Lower lobe of right lung (tissue), 2 donors: Measurements from ENCODE around the gene IREB2. TPM values are rescaled to one million over a fixed set of nuclear protein-coding genes. Genes with fewer than 3 reads are reported as not detected.

Experiments
- ATAC-seq, 2 donors: fragments of 200-7000 bp; cut with Tn5 transposase; one replicate each; pipeline ENCODE4 v1.9.1; 2020 to 2022; ENCODE audit warnings: mild to moderate bottlenecking in 2 of 2, moderate library complexity in 2 of 2
- DNase-seq: peaks from one replicate; pipeline ENCODE4 v3.0.0-alpha.2; 2020
- H3K27ac ChIP-seq: fragments of 200-600 bp; one replicate; pipeline ENCODE4 v1.8.0; 2022
- H3K27me3 ChIP-seq: fragments of 200-600 bp; one replicate; pipeline ENCODE4 v1.8.0; 2022; ENCODE audit warnings: low read depth
- H3K36me3 ChIP-seq: fragments of 200-600 bp; one replicate; pipeline ENCODE4 v1.8.0; 2022; ENCODE audit warnings: mild to moderate bottlenecking
- H3K4me1 ChIP-seq: fragments of 200-600 bp; one replicate; pipeline ENCODE4 v1.8.0; 2022
- H3K4me3 ChIP-seq: fragments of 200-600 bp; one replicate; pipeline ENCODE4 v1.8.0; 2022; ENCODE audit warnings: mild to moderate bottlenecking
- H3K9me3 ChIP-seq: fragments of 200-600 bp; one replicate; pipeline ENCODE4 v1.8.0; 2022
- intact Hi-C: fragments of 100-400 bp; cut with DNase I; formaldehyde crosslinking; loops from one replicate; pipeline ENCODE4 v1.11.0; 2022
- total RNA-seq: library from RNA; stranded (reverse); fragmentation: NEBNext Ultra II Directional; extraction: Animal tissue kit (Norgen Biotek cat#: 25700); gene quantifications from one replicate; pipeline ENCODE4 v1.2.1, GENCODE V29; 2021
- TF ChIP-seq, protein P1 (sequence below): fragments of 200-600 bp; IDR thresholded peaks from one replicate; pipeline ENCODE4 v1.8.0; 2022; ENCODE audit warnings: antibody characterized with exemption, mild to moderate bottlenecking
- donor health status: DM: no; HTN: yes; CAD: no; lungs with severe emphysema.

The IREB2 gene
- total RNA-seq, 1 donor from 2014 or later, result 56.4 TPM

DNA sequence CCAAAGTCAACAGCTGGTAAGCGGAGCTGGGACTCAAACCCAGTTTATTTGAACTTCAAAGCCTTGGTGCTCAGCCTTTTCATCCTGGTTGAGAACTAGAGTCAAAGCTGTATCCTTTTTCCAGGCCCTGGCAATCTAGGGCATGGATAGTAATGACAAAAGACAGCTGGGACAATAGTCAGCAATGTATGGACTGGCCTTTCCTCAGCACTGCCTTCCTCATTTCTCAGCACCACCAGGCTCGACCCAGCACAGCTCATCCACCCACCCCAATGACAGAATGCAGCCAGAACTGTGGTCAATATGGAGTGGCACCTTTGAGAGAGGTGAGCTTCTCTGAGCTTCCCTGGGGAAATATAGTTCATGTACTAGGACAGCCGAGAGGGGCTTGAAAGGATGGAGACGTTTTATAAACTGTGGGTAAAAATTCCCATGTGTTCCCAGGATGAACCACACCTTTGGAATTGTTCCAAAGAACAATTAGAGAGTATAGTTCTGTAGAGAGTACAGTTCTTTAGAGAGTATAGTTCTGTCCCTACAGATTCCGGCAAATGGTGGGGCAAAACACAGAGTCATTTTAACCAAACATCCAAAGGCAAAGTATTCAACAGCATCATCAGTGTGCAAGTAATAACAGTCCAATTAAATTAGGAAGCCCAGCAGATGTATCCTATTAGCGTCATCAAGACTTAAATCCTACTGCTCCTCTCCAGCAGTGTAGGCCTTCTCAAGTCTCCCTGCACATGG, 30.2 kb upstream of the IREB2 start:
- Histone ChIP-seq H3K36me3 (no peaks in the 10 kb centered on the region), H3K27me3 (peaks cover 9% of the 10 kb centered on the region), H3K4me3 (no peak overlapping the region), H3K27ac (no peak overlapping the region), H3K9me3 (no peaks in the 10 kb centered on the region), H3K4me1 (no peaks in the 10 kb centered on the region)
- intact Hi-C loops, result no loop called here
- ATAC-seq, result no peak
- no peak for DNase-seq
- TF ChIP-seq, protein P1, sequence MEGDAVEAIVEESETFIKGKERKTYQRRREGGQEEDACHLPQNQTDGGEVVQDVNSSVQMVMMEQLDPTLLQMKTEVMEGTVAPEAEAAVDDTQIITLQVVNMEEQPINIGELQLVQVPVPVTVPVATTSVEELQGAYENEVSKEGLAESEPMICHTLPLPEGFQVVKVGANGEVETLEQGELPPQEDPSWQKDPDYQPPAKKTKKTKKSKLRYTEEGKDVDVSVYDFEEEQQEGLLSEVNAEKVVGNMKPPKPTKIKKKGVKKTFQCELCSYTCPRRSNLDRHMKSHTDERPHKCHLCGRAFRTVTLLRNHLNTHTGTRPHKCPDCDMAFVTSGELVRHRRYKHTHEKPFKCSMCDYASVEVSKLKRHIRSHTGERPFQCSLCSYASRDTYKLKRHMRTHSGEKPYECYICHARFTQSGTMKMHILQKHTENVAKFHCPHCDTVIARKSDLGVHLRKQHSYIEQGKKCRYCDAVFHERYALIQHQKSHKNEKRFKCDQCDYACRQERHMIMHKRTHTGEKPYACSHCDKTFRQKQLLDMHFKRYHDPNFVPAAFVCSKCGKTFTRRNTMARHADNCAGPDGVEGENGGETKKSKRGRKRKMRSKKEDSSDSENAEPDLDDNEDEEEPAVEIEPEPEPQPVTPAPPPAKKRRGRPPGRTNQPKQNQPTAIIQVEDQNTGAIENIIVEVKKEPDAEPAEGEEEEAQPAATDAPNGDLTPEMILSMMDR, result no peak

DNA sequence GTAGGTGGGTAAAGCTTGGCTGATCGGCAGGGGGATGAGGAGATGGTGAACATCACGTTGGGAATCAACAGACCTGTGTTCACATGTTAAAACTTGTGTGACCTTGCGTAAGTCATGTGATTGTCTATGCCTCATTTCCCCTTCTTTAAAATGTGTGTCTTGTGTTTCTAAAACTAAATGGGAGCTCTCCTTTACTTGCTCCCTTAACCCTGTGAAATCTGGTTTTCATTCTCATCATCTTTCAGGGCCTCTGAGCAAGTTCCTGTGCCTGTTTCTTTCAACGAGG, 29.7 kb upstream of the IREB2 start:
- intact Hi-C loops, result no loop called here
- DNase-seq, result no peak
- TF ChIP-seq, protein P1, result no peak
- Histone ChIP-seq H3K36me3 (no peaks in the 10 kb centered on the region), H3K9me3 (no peaks in the 10 kb centered on the region), H3K4me1 (no peaks in the 10 kb centered on the region), H3K27me3 (peaks cover 9% of the 10 kb centered on the region), H3K27ac (no peak overlapping the region), H3K4me3 (no peak overlapping the region)
- ATAC-seq, result no peak

DNA sequence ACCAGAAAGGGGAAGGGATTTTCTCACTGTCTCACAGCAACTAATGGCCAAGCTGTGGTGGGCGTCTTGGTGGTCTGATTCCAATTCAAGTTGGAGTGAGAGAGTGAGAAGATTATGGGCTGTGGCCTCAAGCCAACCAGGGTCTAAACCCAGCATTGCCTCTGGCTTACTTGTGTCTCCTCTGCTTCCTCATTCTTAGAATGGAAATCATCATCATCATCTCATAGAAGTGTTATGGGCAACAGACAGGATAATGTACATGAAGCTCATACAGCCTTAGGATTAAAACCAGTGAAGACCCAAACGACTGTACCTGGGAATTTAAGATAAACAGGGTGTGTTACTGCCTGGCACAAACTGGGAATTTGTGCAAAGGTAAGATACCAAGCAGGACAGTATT, 29.1 kb upstream of the IREB2 start:
- DNase-seq (no peak), ATAC-seq (no peak)
- intact Hi-C loops, result no loop called here
- no peak overlapping the region for H3K27ac ChIP-seq
- H3K4me3 ChIP-seq, result no peak overlapping the region
- H3K4me1 ChIP-seq, result no peaks in the 10 kb centered on the region
- TF ChIP-seq, protein P1, result no peak
- H3K36me3 ChIP-seq, result no peaks in the 10 kb centered on the region
- H3K9me3 ChIP-seq, result no peaks in the 10 kb centered on the region
- peaks cover 9% of the 10 kb centered on the region for H3K27me3 ChIP-seq

DNA sequence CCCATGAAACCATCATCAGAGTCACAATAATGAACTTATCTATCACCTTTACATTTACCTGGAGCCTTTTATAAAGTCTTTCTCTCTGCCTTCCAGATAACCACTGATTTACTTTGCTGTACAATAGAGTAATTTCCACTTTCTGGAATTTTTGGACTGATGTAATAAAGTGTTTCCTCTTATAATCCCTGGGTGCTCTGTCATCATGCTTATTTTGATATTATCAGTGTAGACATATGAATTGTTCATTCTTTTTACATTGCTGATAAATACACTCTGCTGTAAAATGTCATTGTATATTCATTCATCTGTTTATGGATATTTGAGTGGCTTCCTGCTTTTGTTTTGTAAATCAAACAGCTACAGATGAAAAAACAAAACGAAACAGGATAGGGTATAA, 27.0 kb upstream of the IREB2 start:
- Histone ChIP-seq H3K4me1 (no peaks in the 10 kb centered on the region), H3K9me3 (no peaks in the 10 kb centered on the region), H3K27me3 (no peaks in the 10 kb centered on the region), H3K27ac (no peak overlapping the region), H3K36me3 (no peaks in the 10 kb centered on the region), H3K4me3 (no peak overlapping the region)
- DNase-seq (no peak), ATAC-seq (no peak)
- intact Hi-C loops, result no loop called here
- TF ChIP-seq, protein P1, result no peak

DNA sequence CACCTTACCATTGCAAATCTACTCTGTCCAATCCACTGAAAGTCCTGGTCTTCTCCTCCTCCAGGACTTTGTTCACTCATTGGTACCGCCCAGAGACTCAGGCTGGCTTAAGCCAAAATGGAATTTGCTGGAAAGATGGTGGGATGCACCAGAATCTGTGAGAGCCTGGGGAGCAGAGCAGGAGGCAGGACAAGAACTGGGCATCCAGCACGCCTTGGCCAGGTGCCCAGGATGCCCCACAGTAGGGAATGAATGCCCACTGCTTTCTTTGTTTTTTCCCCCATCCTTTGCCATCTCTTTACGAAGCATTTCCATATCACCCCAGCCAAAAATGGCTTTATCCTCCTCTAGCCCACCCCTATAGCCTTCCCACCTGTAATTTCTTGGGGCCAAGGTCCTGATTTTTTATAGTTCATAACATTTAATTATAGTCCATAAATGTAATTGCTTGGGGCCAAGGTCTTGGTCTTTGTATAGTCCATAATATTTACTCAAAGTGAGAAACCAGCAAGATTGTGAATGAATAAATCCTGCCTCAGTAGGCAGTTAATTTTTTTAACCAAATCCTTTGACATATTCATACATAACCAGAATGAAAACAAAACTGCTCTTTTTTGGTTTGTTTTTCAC, 23.3 kb upstream of the IREB2 start:
- Histone ChIP-seq H3K27ac (no peak overlapping the region), H3K4me1 (no peaks in the 10 kb centered on the region), H3K9me3 (no peaks in the 10 kb centered on the region), H3K27me3 (no peaks in the 10 kb centered on the region), H3K4me3 (no peak overlapping the region), H3K36me3 (no peaks in the 10 kb centered on the region)
- TF ChIP-seq, protein P1, result no peak
- no peak for DNase-seq
- intact Hi-C loops, result no loop called here
- ATAC-seq, result no peak
